DMS79 treated with DMSO at 0.1 percent for 48 hours (cell line): ENCODE data around the gene ILKAP.
A peak's percentile ranks its signal among the peaks of the same experiment; 100 is the strongest.

Source experiments
- DNase-seq: peaks from one replicate; lab custom pipeline; 2025; lab: John Stamatoyannopoulos, UW

ILKAP gene, protein sequence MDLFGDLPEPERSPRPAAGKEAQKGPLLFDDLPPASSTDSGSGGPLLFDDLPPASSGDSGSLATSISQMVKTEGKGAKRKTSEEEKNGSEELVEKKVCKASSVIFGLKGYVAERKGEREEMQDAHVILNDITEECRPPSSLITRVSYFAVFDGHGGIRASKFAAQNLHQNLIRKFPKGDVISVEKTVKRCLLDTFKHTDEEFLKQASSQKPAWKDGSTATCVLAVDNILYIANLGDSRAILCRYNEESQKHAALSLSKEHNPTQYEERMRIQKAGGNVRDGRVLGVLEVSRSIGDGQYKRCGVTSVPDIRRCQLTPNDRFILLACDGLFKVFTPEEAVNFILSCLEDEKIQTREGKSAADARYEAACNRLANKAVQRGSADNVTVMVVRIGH

DNA sequence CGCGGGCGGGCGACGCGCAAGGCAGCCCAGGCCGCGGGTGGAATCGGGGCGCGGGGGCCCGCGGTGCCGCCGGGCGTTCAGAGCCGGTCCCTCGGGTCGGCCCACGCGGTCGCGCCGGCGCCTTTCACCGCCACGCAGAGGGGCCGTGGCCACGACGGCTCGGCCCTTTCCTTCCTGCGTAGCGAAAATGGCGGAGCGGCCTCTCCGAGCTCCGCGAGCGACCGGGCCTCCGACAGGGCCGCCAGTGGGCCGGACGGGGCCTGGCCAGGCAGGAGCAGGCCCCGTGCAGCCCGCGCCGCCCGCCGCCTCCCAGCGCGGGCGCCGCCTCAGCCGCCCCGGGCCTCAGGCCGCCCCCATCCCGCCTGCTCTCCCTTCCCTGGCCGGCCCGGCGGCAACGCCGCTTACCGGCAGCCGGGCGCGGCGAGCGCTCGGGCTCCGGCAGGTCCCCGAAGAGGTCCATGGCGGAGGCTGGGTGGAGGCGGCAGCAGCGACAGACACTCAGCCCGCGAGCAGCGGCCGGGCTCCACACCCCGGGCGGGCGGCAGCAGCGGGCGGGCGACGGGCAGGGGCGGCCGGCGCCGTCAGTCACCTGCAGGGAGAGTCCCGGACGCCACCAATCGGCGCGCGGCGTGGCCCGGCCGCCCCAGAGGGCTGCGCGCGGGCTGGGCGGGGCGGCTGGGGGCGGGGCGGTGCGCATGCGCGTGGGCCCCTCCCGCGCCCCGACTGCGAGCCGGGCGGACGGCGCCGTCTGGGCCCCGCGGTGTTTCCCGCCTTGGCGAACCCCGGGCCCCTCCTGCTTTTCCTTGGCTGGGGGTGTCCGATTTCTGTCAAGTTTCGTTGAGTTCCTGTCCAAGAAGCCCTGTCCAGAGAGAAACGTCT, at the start of gene ILKAP:
TSS of gene ILKAP (minus strand) at position 602 of the 879 bp plus-strand sequence. CDS start at position 460, 142 bp downstream.
- DNase-seq, result peak; percentile 72

GRCh38 chr2:238252766-238253630, 49.5 kb upstream of the ILKAP start:
- no peak for DNase-seq

- no peak for DNase-seq
These were observed 48.5 kb upstream of the ILKAP start for GRCh38 chr2:238251986-238252385.

- DNase-seq, result no peak
These were observed 47.8 kb upstream of the ILKAP start for GRCh38 chr2:238251331-238251730.

- no peak for DNase-seq
These were observed 47.4 kb upstream of the ILKAP start for GRCh38 chr2:238250896-238251295.

GRCh38 chr2:238247841-238248453, 44.5 kb upstream of the ILKAP start:
- no peak for DNase-seq

DNA sequence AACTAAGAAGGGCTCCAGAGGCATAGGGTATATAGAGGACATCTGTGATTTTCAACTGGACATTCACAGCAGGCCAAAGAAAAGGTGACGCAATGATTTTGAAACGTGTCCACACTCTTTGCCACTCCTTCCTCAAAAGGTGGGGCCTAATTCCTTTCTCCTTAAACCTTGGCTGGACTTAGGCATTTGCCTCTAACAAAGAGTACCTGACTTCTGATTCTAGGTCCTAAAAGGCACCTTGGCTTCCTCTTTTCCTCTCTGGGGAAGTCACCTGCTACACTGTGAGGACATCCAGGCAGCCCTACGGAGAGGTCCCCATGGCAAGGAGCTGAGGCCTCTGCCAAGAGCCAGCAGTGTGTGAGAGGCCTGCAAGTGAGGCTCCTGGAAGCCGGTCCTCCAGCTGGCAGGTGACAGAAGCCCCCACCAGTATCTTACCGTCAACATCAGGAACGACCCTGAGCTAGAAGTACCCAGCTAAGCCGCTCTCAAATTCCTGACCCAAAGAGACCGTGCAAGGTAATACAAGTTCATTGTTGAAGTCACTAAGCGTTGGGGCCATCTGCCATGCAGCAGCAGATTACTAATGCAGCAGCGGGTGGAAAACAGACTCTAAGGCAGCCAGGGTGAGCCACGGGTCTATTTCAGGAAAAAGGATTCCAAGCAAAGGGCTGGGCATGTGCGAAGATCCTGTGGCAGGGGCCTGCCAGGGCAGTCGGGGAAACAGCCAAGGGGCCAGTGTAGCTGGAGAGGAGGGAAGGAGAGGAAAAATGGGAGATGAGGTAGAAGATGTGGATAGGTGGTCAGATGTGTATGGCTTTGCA, 43.7 kb upstream of the ILKAP start:
- no peak for DNase-seq

DNA sequence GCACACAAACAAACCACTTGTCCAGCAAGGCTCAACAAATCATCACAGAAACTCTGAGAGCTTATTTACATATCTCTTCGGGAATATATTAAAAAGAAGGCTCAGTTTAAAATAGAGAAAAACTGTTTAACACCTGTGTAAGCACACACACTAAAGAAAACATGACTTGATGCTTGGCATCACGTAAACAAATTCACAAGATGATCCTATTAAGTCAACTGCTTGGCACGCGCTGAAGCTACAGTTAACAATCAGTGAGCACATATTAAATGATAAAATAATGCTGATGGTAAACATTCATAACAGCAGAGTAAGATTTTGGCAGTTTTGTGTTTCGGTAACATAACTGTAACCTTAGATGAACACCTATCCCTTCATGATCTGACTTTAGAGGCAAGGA, 40.7 kb upstream of the ILKAP start:
- DNase-seq, result no peak

DNA sequence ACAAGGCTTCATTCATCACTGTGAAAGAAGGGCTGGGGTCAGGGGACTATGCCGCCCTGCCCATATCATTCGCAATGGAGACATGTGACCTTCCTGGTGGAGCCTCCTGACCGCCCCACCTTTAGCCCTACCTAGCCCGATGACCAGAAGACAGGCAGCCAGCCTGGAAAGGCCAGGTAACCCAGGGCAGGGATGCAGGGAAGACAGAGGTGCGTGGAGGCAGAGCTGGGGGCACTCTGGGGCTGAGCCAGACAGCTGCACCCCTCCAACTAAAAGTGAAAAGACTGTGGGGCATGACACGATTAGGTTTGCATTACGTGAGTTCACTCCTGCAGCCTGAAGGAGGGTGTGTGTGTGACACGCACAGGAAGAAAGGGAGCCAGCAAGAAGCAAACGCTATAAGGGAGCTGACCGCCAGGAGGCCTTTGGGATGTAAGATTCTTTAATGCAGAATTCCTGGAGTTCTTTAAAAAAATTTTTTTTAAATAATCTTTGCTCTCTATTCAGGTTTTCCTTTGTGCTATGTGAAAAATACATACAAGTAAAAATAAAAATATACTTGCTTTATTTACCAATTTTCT, 40.1 kb upstream of the ILKAP start:
- no peak for DNase-seq

GRCh38 chr2:238242731-238243495, 39.4 kb upstream of the ILKAP start:
- DNase-seq, result peak; percentile 79

DNA sequence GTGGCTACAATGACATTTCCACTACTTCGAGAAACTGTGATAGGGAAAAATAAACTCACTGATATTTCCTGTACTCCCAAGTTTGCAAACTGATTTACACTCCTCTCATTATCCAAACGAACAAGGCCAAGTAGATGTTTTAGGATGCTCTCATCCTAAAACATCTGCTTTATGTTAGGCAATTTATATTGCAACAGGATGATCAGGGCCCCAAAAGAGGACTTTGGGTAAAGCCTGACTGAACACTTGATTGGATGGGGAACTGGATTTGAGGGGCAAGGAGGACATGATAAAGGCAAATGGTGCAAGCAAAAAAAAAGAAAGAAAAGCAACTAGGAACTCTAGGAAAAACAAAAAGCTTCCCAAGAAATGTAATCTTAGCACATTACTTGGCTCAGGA, 38.5 kb upstream of the ILKAP start:
- peak; percentile 35 for DNase-seq

- peak; percentile 90 for DNase-seq
These were observed 37.5 kb upstream of the ILKAP start for GRCh38 chr2:238240757-238241711.

- DNase-seq, result peak; percentile 90
These were observed 36.6 kb upstream of the ILKAP start, which contains the start of gene HES6 for GRCh38 chr2:238239863-238240756. Gene HES6 (minus strand): TSS chr2:238240038. CDS start chr2:238239905, 133 bp downstream.

GRCh38 chr2:238239543-238239862, 36.0 kb upstream of the ILKAP start:
- DNase-seq, result no peak

DNA sequence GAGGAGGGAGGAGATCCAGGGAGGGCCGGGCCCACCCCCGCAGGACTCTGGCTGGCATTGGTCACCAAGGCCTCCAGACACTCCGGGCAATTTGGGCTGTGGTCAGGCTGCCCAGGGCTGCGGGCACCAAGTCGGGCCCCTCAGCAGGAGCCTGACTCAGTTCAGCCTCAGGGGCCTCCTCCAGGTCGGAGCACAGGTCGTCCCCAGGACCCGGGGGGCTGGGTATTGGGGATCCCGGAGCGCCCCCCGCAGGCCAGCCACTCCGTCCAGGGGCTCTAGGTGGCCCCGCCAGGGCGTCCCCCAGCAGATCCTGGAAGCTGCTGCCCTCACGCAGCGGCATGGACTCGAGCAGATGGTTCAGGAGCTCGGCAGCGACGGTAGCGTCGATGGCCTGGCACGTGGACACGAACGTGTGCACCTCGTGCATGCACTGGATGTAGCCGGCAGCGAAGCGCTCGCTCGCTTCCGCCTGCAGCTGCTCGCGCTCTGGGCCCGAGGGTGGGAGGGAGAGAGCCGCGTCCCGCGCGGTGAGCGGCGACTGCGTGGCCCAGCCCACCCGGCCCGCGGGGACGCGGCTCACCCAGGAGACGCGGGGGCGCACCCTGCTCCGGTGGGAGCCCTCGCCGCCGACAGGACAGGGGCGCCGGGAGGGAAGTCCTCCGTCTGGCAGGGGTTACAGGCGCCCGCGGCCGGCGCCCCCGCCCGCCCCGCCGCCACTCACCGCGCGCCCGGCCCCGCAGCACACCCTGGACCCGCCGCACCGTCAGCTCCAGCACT, 35.5 kb upstream of the ILKAP start:
- peak; percentile 23 for DNase-seq

GRCh38 chr2:238238311-238238765, 34.8 kb upstream of the ILKAP start:
- peak; percentile 34 for DNase-seq
